GM23338 (cell line): ENCODE data around the gene R3HDM2. TPM values are rescaled to one million over a fixed set of nuclear protein-coding genes. Genes with fewer than 3 reads are reported as not detected.

Experiments
- ATAC-seq: fragments of 200-7000 bp; cut with Tn5 transposase; 3 replicates; pipeline ENCODE4 v1.9.1; 2020
- DNase-seq: peaks from one replicate; pipeline ENCODE4 v3.0.0-alpha.2; 2015; ENCODE audit warnings: low spot score
- H2AFZ ChIP-seq: fragments of 200-600 bp; sonication (generic); 2 replicates; pipeline ENCODE4 v1.8.0; 2016; ENCODE audit warnings: antibody characterized with exemption, mild to moderate bottlenecking, moderate library complexity
- H3F3A ChIP-seq: fragments of 200-600 bp; sonication (generic); replicated peaks from 2 replicates; pipeline ENCODE4 v1.8.0; 2017; ENCODE audit warnings: antibody characterized with exemption, mixed run types, low read depth
- H3K27ac ChIP-seq: fragments of 200-600 bp; sonication (generic); 2 replicates; pipeline ENCODE4 v1.6.1; 2016; ENCODE audit warnings: low read depth
- H3K27me3 ChIP-seq: fragments of 200-600 bp; sonication (generic); 2 replicates; pipeline ENCODE4 v1.8.0; 2016; ENCODE audit warnings: mild to moderate bottlenecking, mixed run types, moderate library complexity; ENCODE audit not compliant: insufficient read depth
- H3K36me3 ChIP-seq: fragments of 200-600 bp; sonication (generic); 2 replicates; pipeline ENCODE4 v1.8.0; 2016; ENCODE audit warnings: mild to moderate bottlenecking; ENCODE audit not compliant: insufficient read depth
- H3K4me1 ChIP-seq: fragments of 200-600 bp; sonication (generic); 2 replicates; pipeline ENCODE4 v1.8.0; 2016; ENCODE audit warnings: mild to moderate bottlenecking, moderate library complexity; ENCODE audit not compliant: insufficient read depth
- H3K4me2 ChIP-seq: fragments of 200-600 bp; sonication (generic); 2 replicates; pipeline ENCODE4 v1.7.1; 2017; ENCODE audit warnings: mixed run types
- H3K4me3 ChIP-seq: fragments of 200-600 bp; sonication (generic); 2 replicates; pipeline ENCODE4 v1.6.1; 2016; ENCODE audit warnings: mixed run types
- H3K79me2 ChIP-seq: fragments of 200-600 bp; sonication (generic); replicated peaks from 2 replicates; pipeline ENCODE4 v1.8.0; 2017; ENCODE audit warnings: mild to moderate bottlenecking; ENCODE audit not compliant: insufficient read depth
- H3K9me2 ChIP-seq: fragments of 200-600 bp; sonication (generic); 2 replicates; pipeline ENCODE4 v1.8.0; 2017; ENCODE audit not compliant: insufficient read depth
- H4K20me1 ChIP-seq: fragments of 200-600 bp; sonication (generic); replicated peaks from 2 replicates; pipeline ENCODE4 v1.8.0; 2017; ENCODE audit warnings: mild to moderate bottlenecking; ENCODE audit not compliant: insufficient read depth
- H3K27ac Mint-ChIP-seq: 2 replicates; pipeline ENCODE4 v1.8.0; 2020; ENCODE audit warnings: inconsistent platforms, mild to moderate bottlenecking, moderate library complexity, mixed read lengths
- H3K27me3 Mint-ChIP-seq: 3 replicates; pipeline ENCODE4 v1.8.0; 2022; ENCODE audit warnings: low read depth, mild to moderate bottlenecking, moderate library complexity, mixed read lengths, inconsistent platforms; ENCODE audit not compliant: insufficient read depth, poor library complexity
- H3K36me3 Mint-ChIP-seq: 3 replicates; pipeline ENCODE4 v1.8.0; 2021; ENCODE audit warnings: low read depth, mild to moderate bottlenecking, inconsistent platforms, moderate library complexity, mixed read lengths
- H3K4me1 Mint-ChIP-seq: 3 replicates; pipeline ENCODE4 v1.8.0; 2020; ENCODE audit warnings: mild to moderate bottlenecking, inconsistent platforms, mixed read lengths
- H3K4me3 Mint-ChIP-seq: 3 replicates; pipeline ENCODE4 v1.8.0; 2021; ENCODE audit warnings: moderate library complexity, mild to moderate bottlenecking, inconsistent platforms, mixed read lengths
- H3K9me3 Mint-ChIP-seq: 3 replicates; pipeline ENCODE4 v1.8.0; 2020; ENCODE audit warnings: moderate library complexity, mild to moderate bottlenecking, inconsistent platforms, mixed read lengths
- CREB1 ChIP-seq: fragments of 250-450 bp; sonication (Bioruptor Pico); IDR thresholded peaks from 2 replicates; pipeline ENCODE4 v1.5.0; 2020; ENCODE audit warnings: low read depth, mild to moderate bottlenecking, moderate library complexity
- CTCF ChIP-seq, 2 experiments: fragments of 200-600 bp in 1 of 2; sonication (generic) in 1 of 2; conservative IDR thresholded peaks; 2 replicates each; pipeline versions ENCODE4 v1.5.1 to v1.6.1; 2016 to 2017; ENCODE audit warnings: antibody characterized with exemption in 2 of 2, low read depth in 2 of 2, mild to moderate bottlenecking in 2 of 2, moderate library complexity in 1 of 2
- ETS1 ChIP-seq: IDR thresholded peaks from 2 replicates; pipeline ENCODE4 v1.6.1; 2016; ENCODE audit warnings: antibody characterized with exemption
- EZH2 ChIP-seq: fragments of 200-600 bp; sonication (generic); IDR thresholded peaks from one replicate; pipeline ENCODE4 v1.8.0; 2017; ENCODE audit warnings: antibody characterized with exemption, mild to moderate bottlenecking, low read depth; ENCODE audit not compliant: unreplicated experiment
- EZH2phosphoT487 ChIP-seq: fragments of 200-600 bp; sonication (generic); IDR thresholded peaks from one replicate; pipeline ENCODE4 v1.8.1; 2018; ENCODE audit warnings: antibody characterized with exemption; ENCODE audit not compliant: unreplicated experiment
- NANOG ChIP-seq: IDR thresholded peaks from 2 replicates; pipeline ENCODE4 v1.6.1; 2016; ENCODE audit warnings: antibody characterized with exemption, borderline replicate concordance
- POLR2AphosphoS5 ChIP-seq: IDR thresholded peaks from 2 replicates; pipeline ENCODE4 v1.6.1; 2016; ENCODE audit warnings: antibody characterized with exemption, low read depth
- STAT1 ChIP-seq: IDR thresholded peaks from one replicate; pipeline ENCODE4 v1.6.1; 2016; ENCODE audit warnings: antibody characterized with exemption; ENCODE audit not compliant: unreplicated experiment
- ZNF114 ChIP-seq: fragments of 250-450 bp; sonication (Bioruptor Pico); IDR thresholded peaks from 2 replicates; pipeline ENCODE4 v1.5.0; 2020; ENCODE audit warnings: mild to moderate bottlenecking, moderate library complexity
- ZNF331 ChIP-seq: fragments of 250-450 bp; sonication (Bioruptor Pico); IDR thresholded peaks from 2 replicates; pipeline ENCODE4 v1.5.0; 2020; ENCODE audit warnings: low read depth, mild to moderate bottlenecking, moderate library complexity
- polyA plus RNA-seq: library from polyadenylated mRNA; unstranded; fragments of >200 nt; fragmentation: Nextera tagmentation; extraction: Ambion mirVana; gene quantifications from 2 replicates; pipeline ENCODE4 v1.2.1, GENCODE V29; 2016
- total RNA-seq: library from RNA; depleted of rRNA; stranded (reverse); fragments of >200 nt; shearing (Covaris generic); gene quantifications from 2 replicates; pipeline ENCODE4 v1.2.3, GENCODE V29; 2014

The R3HDM2 gene
- total and polyA plus RNA-seq, 2 experiments from 2014 or later, result 9.6 to 19.6 TPM

DNA sequence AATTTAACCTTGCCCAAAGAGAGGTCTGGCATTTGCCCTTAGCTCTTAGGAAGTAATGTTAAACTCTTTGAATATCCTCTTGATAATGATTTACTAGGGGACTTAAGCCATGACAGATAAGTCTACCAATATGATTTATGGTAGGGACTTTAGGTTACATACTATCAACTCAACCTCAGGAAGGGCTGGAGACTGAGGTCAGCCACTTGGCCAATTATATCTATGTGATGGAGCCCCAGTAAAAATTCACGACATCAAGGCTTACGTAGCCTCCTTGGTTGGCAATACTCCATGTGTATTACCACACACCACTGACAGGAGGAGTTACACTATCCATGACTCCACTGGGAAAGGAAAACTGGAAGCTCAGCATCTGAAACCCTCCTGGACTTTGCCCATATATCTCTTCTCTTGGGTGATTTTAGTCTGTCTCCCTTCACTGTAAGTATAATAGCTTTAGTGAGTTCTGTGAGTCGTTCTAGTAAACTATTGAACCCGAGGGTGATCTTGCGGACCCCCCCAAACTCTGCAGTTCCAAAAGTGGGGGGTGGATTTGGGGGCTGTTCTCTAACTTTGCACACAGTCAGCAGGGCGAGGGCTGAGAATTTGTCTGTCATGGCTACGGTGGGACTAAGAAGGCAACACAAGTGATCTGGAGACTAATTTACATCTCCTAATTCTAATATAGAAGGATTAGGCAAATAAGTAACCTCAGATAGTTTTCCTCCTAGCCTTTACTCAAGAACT, 62.3 kb downstream of the R3HDM2 start:
- no peak overlapping the region for H3K27ac Mint-ChIP-seq
- Histone ChIP-seq H3K4me2 (no peak overlapping the region), H3K4me1 (no peaks in the 10 kb centered on the region), H3F3A (no peaks in the 10 kb centered on the region), H3K36me3 (peaks cover 3% of the 10 kb centered on the region), H4K20me1 (no peaks in the 10 kb centered on the region), H3K4me3 (no peak overlapping the region), H3K79me2 (no peaks in the 10 kb centered on the region), H3K9me2 (no peaks in the 10 kb centered on the region), H3K27ac (no peak overlapping the region), H3K27me3 (no peaks in the 10 kb centered on the region), H2AFZ (no peak overlapping the region)
- peaks cover 16% of the 10 kb centered on the region for H3K9me3 Mint-ChIP-seq
- peaks cover 16% of the 10 kb centered on the region for H3K36me3 Mint-ChIP-seq
- H3K27me3 Mint-ChIP-seq, result peaks cover 2% of the 10 kb centered on the region
- peak; percentile 27 for DNase-seq
- H3K4me1 Mint-ChIP-seq, result no peaks in the 10 kb centered on the region
- H3K4me3 Mint-ChIP-seq, result no peak overlapping the region
- no peak for TF ChIP-seq CREB1 (CRISPR knock-in tag)
- peak in 1 of 2 experiments; percentile 32; a peak in 2 of 4 replicates for TF ChIP-seq CTCF (conservative IDR thresholded peaks at IDR 0.05; ENCODE audit: low read depth in 2 of 2)
- peak; percentile 34; the same call in 1 of the 3 replicates for ATAC-seq

DNA sequence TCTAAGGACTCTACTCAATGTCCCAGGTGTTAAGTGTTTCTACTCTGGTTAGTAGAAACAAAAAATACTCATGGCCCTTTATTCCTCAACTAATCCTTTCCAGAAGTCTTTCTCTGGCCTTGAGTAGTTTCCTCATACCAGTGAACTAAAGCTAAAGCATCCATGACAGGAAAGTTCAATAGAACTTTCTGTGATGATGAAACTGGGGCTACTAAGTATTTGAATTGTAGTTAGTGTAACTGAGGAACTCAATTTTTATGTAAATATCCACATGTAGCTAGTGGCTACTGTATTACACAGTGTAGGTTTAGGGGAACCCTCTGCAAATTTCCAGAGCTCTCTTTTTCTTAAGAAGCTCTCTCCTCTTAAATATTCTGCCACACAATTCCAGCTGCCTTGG, 63.7 kb downstream of the R3HDM2 start:
- H3F3A ChIP-seq, result no peaks in the 10 kb centered on the region
- H3K9me3 Mint-ChIP-seq, result peaks cover 16% of the 10 kb centered on the region
- TF ChIP-seq NANOG, result no peak
- TF ChIP-seq ZNF114, result no peak
- TF ChIP-seq POLR2AphosphoS5, result no peak
- no peak for TF ChIP-seq CTCF (conservative IDR thresholded peaks at IDR 0.05; ENCODE audit: low read depth in 2 of 2)
- no peak for TF ChIP-seq ETS1
- no peak for TF ChIP-seq STAT1
- no peak for TF ChIP-seq EZH2
- TF ChIP-seq ZNF331 (CRISPR knock-in tag), result no peak
- no peak for TF ChIP-seq CREB1 (CRISPR knock-in tag)
- TF ChIP-seq EZH2phosphoT487, result no peak

More for the DNA sequence above, 63.7 kb downstream of the R3HDM2 start:
- no peak overlapping the region for H2AFZ ChIP-seq
- H3K4me2 ChIP-seq, result no peak overlapping the region
- Mint-ChIP-seq H3K4me1 (no peaks in the 10 kb centered on the region), H3K27me3 (peaks cover 2% of the 10 kb centered on the region), H3K27ac (no peak overlapping the region), H3K36me3 (peaks cover 16% of the 10 kb centered on the region), H3K4me3 (no peak overlapping the region)
- peaks cover 3% of the 10 kb centered on the region for H3K36me3 ChIP-seq
- DNase-seq, result no peak
- H3K4me3 ChIP-seq, result no peak overlapping the region
- no peaks in the 10 kb centered on the region for H3K4me1 ChIP-seq
- no peaks in the 10 kb centered on the region for H3K9me2 ChIP-seq
- no peaks in the 10 kb centered on the region for H3K79me2 ChIP-seq
- no peaks in the 10 kb centered on the region for H3K27me3 ChIP-seq
- H3K27ac ChIP-seq, result peak overlapping the region; percentile 21; the same call in 1 of the 2 replicates
- no peaks in the 10 kb centered on the region for H4K20me1 ChIP-seq
- no peak for ATAC-seq
